T-helper 2 cell treated with Interferon-gamma antibody and Interleukin-4, amounts not matched to agents 5 μg/mL and 100 μg/mL, for 36 hours (primary cell): ENCODE data around the gene DLAT.

Experiments used
- DNase-seq: peaks from one replicate; pipeline ENCODE4 v3.0.0; 2021; ENCODE audit warnings: low spot score
- H3K27ac Mint-ChIP-seq: one replicate; pipeline ENCODE4 v1.8.0; 2021; ENCODE audit warnings: mild to moderate bottlenecking, mixed read lengths
- H3K27me3 Mint-ChIP-seq: one replicate; pipeline ENCODE4 v1.8.0; 2021; ENCODE audit warnings: low read depth, mixed read lengths
- H3K36me3 Mint-ChIP-seq: one replicate; pipeline ENCODE4 v1.8.0; 2021; ENCODE audit warnings: low read depth, mixed read lengths
- H3K4me1 Mint-ChIP-seq: one replicate; pipeline ENCODE4 v1.8.0; 2021; ENCODE audit warnings: low read depth, mixed read lengths
- H3K4me3 Mint-ChIP-seq: one replicate; pipeline ENCODE4 v1.8.0; 2022; ENCODE audit warnings: mild to moderate bottlenecking, moderate library complexity, mixed read lengths
- H3K9me3 Mint-ChIP-seq: one replicate; pipeline ENCODE4 v1.8.0; 2021; ENCODE audit warnings: mixed read lengths

The DLAT gene

DNA sequence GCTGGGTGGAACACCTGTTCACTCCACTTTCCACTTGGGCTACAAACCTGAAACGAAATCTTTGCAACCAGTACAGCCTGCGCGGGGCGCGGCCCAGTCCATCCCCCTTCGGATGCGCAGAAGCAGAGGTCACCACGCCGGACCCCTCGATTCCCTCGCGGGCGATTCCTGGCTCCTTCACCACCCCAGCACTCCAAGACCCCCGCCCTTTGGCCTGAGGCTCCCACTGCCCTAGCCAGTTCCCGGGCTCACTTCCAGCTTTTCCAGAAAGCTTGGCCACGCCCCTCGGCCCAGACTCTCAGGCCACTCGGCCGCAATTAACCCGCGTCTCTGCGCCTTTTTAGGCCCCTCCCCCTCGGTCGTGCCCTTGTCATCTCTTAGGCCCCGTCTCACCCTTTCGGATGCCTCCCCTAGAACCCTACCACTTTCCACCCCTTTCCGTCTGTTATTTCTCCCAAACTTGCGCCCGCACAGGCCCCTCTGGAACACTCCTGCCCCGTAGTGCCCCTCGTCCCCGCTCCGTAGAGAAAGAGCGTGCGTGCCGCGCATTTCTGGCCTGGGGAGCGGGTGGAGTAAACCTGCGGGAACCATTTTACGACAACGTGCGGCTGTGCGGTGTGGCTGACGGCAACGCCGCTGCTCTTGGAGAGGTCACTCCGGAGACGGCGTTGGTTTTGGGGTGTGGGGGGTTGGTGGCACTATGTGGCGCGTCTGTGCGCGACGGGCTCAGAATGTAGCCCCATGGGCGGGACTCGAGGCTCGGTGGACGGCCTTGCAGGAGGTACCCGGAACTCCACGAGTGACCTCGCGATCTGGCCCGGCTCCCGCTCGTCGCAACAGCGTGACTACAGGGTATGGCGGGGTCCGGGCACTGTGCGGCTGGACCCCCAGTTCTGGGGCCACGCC is at the start of gene DLAT:
Gene DLAT, plus strand, starts transcription at position 636 of the 906 bp plus-strand sequence. Its CDS starts 65 bp downstream, at position 701.
- DNase-seq, result peak; percentile 88
- Mint-ChIP-seq H3K9me3 (no peaks in the 10 kb centered on the region), H3K36me3 (peaks cover 22% of the 10 kb centered on the region), H3K4me1 (peaks cover 20% of the 10 kb centered on the region), H3K27me3 (no peaks in the 10 kb centered on the region), H3K27ac (peak within 1 kb of the TSS; percentile 100), H3K4me3 (peak within 1 kb of the TSS; percentile 99)

GRCh38 chr11:111976119-111976766 is 49.0 kb upstream of the DLAT start:
- Mint-ChIP-seq H3K4me3 (no peak overlapping the region), H3K27ac (no peak overlapping the region), H3K27me3 (no peaks in the 10 kb centered on the region), H3K4me1 (peaks cover 7% of the 10 kb centered on the region), H3K36me3 (peaks cover 7% of the 10 kb centered on the region), H3K9me3 (no peaks in the 10 kb centered on the region)
- no peak for DNase-seq

GRCh38 chr11:111976767-111977145 is 48.5 kb upstream of the DLAT start:
- peaks cover 7% of the 10 kb centered on the region for H3K36me3 Mint-ChIP-seq
- DNase-seq, result no peak
- H3K27me3 Mint-ChIP-seq, result no peaks in the 10 kb centered on the region

GRCh38 chr11:111977146-111978027 is 47.8 kb upstream of the DLAT start:
- Mint-ChIP-seq H3K27me3 (no peaks in the 10 kb centered on the region), H3K4me3 (peak overlapping the region; percentile 60), H3K9me3 (no peaks in the 10 kb centered on the region), H3K36me3 (peaks cover 8% of the 10 kb centered on the region), H3K27ac (no peak overlapping the region), H3K4me1 (peaks cover 6% of the 10 kb centered on the region)
- no peak for DNase-seq

More at GRCh38 chr11:111976767-111977145, 48.5 kb upstream of the DLAT start:
- Mint-ChIP-seq H3K4me1 (peaks cover 6% of the 10 kb centered on the region), H3K4me3 (peak overlapping the region; percentile 39), H3K27ac (no peak overlapping the region), H3K9me3 (no peaks in the 10 kb centered on the region)

GRCh38 chr11:111978028-111978771 is 47.0 kb upstream of the DLAT start:
- no peak overlapping the region for H3K27ac Mint-ChIP-seq
- H3K36me3 Mint-ChIP-seq, result peaks cover 6% of the 10 kb centered on the region
- no peaks in the 10 kb centered on the region for H3K27me3 Mint-ChIP-seq
- no peaks in the 10 kb centered on the region for H3K9me3 Mint-ChIP-seq
- peaks cover 4% of the 10 kb centered on the region for H3K4me1 Mint-ChIP-seq
- DNase-seq, result no peak
- peak overlapping the region; percentile 60 for H3K4me3 Mint-ChIP-seq

DNA sequence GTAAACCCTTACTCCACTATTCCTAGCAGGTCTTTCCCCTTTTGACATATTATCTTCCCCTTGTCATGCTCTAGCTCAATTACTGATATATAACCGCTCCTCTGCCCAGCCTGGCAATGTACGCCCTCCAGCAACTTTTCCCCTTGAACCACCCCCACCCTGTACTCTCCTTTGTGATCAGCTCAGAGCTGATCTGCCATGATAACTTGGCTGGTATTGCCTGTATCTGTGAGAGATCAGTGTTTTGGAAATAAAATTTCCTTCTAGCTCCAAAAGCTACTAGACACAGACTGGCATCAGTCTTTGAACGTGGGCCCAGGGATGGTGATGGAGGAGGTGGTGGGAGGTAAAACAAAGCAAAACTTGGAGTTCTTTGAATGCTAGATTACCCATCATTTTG is 45.1 kb upstream of the DLAT start:
- H3K36me3 Mint-ChIP-seq, result peaks cover 4% of the 10 kb centered on the region
- no peaks in the 10 kb centered on the region for H3K9me3 Mint-ChIP-seq
- no peak overlapping the region for H3K27ac Mint-ChIP-seq
- no peak overlapping the region for H3K4me3 Mint-ChIP-seq
- H3K27me3 Mint-ChIP-seq, result no peaks in the 10 kb centered on the region
- H3K4me1 Mint-ChIP-seq, result peaks cover 4% of the 10 kb centered on the region
- DNase-seq, result no peak

- no peak for DNase-seq
- no peak overlapping the region for H3K4me3 Mint-ChIP-seq
- H3K9me3 Mint-ChIP-seq, result no peaks in the 10 kb centered on the region
- peaks cover 4% of the 10 kb centered on the region for H3K4me1 Mint-ChIP-seq
- no peak overlapping the region for H3K27ac Mint-ChIP-seq
- H3K36me3 Mint-ChIP-seq, result peaks cover 8% of the 10 kb centered on the region
- H3K27me3 Mint-ChIP-seq, result no peaks in the 10 kb centered on the region
These were observed 43.9 kb upstream of the DLAT start for GRCh38 chr11:111981270-111981669.

DNA sequence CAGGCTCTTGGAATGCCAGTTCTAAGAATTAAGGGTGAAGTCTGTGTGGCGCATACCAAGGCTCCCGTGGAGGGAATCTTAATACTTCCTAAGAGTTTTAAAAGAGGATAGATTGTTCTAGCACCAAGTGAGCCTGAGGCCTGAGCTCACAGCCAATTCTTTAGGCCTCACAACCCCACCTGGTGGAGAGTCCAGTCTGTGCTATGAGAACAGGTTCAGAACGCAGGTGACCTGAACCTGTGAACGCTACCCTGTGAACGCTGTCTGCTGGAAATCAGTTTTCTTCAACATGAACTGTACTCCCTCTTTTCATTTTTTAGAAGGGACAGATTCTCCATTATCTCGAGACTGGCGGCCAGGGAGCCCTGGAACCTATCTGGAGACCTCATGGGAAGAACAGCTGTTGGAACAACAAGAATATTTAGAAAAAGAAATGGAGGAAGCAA is 43.2 kb upstream of the DLAT start:
- H3K27me3 Mint-ChIP-seq, result no peaks in the 10 kb centered on the region
- H3K9me3 Mint-ChIP-seq, result no peaks in the 10 kb centered on the region
- H3K4me3 Mint-ChIP-seq, result no peak overlapping the region
- DNase-seq, result peak; percentile 18
- H3K36me3 Mint-ChIP-seq, result peaks cover 11% of the 10 kb centered on the region
- no peak overlapping the region for H3K27ac Mint-ChIP-seq
- H3K4me1 Mint-ChIP-seq, result peaks cover 4% of the 10 kb centered on the region

GRCh38 chr11:111982541-111983186 is 42.5 kb upstream of the DLAT start:
- no peaks in the 10 kb centered on the region for H3K9me3 Mint-ChIP-seq
- no peak for DNase-seq
- H3K4me3 Mint-ChIP-seq, result no peak overlapping the region
- no peaks in the 10 kb centered on the region for H3K27me3 Mint-ChIP-seq
- peaks cover 11% of the 10 kb centered on the region for H3K36me3 Mint-ChIP-seq
- H3K27ac Mint-ChIP-seq, result no peak overlapping the region
- peaks cover 4% of the 10 kb centered on the region for H3K4me1 Mint-ChIP-seq

GRCh38 chr11:111983187-111983986 is 41.8 kb upstream of the DLAT start:
- Mint-ChIP-seq H3K36me3 (peaks cover 11% of the 10 kb centered on the region), H3K4me1 (no peaks in the 10 kb centered on the region), H3K27ac (no peak overlapping the region), H3K27me3 (no peaks in the 10 kb centered on the region), H3K9me3 (no peaks in the 10 kb centered on the region), H3K4me3 (no peak overlapping the region)
- no peak for DNase-seq

DNA sequence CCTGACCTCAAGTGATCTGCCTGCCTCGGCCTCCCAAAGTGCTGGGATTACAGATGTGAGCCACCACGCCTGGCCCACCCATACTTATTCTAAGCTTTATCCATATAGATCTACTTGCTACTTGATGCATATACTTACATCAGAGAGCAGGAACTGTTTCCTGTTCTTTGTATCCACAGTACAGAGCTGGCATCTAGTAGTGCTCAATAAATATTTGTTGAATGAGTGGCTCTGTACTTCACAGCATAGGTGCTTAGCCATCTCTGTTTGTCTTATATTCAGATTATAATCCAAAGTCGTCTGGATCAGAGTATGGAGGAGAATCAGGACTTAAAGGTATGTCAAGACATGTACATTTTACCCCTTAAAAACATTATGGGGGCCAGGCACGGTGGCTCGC is 38.6 kb upstream of the DLAT start:
- Mint-ChIP-seq H3K36me3 (peaks cover 18% of the 10 kb centered on the region), H3K4me3 (no peak overlapping the region), H3K9me3 (no peaks in the 10 kb centered on the region), H3K4me1 (no peaks in the 10 kb centered on the region), H3K27me3 (no peaks in the 10 kb centered on the region), H3K27ac (no peak overlapping the region)
- DNase-seq, result no peak

GRCh38 chr11:111990381-111990780 is 34.8 kb upstream of the DLAT start:
- Mint-ChIP-seq H3K9me3 (no peaks in the 10 kb centered on the region), H3K36me3 (peaks cover 16% of the 10 kb centered on the region), H3K4me3 (no peak overlapping the region), H3K4me1 (no peaks in the 10 kb centered on the region), H3K27me3 (no peaks in the 10 kb centered on the region), H3K27ac (no peak overlapping the region)
- no peak for DNase-seq
